Ovary (tissue), 9 donors: Measurements from ENCODE around the gene CPE. TPM values are rescaled to one million over a fixed set of nuclear protein-coding genes. Genes with fewer than 3 reads are reported as not detected.

Experiments
- DNase-seq, 5 donors: peaks; one replicate each; pipeline ENCODE4 v3.0.0-alpha.2; 2019 to 2020
- H3K27ac ChIP-seq, 2 donors: fragments of 200-600 bp; one replicate each; pipeline versions ENCODE4 v1.5.1 to v1.8.0; 2019 to 2022
- H3K27me3 ChIP-seq: fragments of 200-600 bp; one replicate; pipeline ENCODE4 v1.8.0; 2022
- H3K36me3 ChIP-seq: fragments of 200-600 bp; sonication (generic); one replicate; pipeline ENCODE4 v1.5.1; 2019
- H3K4me1 ChIP-seq: one replicate; pipeline ENCODE4 v1.8.1; 2013; ENCODE audit warnings: mild to moderate bottlenecking, moderate library complexity; ENCODE audit not compliant: insufficient read depth
- H3K4me3 ChIP-seq: fragments of 200-600 bp; sonication (generic); one replicate; pipeline ENCODE4 v1.5.1; 2017
- H3K9me3 ChIP-seq, 2 donors: fragments of 200-600 bp in 1 of 2; sonication (generic) in 1 of 2; one replicate each; pipeline versions ENCODE4 v1.5.1 to v1.8.1; 2013 to 2019; ENCODE audit warnings: mild to moderate bottlenecking in 1 of 2, moderate library complexity in 1 of 2
- CTCF ChIP-seq, 3 donors: fragments of 450-650 bp in 2 of 3; fragments of 200-600 bp in 1 of 3; IDR thresholded peaks; one replicate each; pipeline versions ENCODE4 v1.5.1 to v1.8.0; 2016 to 2022; ENCODE audit warnings: antibody characterized with exemption in 3 of 3, mild to moderate bottlenecking in 1 of 3
- EP300 ChIP-seq: sonication (generic); formaldehyde crosslinking; IDR thresholded peaks from one replicate; pipeline ENCODE4 v1.6.1; 2017; ENCODE audit warnings: antibody characterized with exemption
- POLR2A ChIP-seq: fragments of 450-650 bp; IDR thresholded peaks from one replicate; pipeline ENCODE4 v1.6.1; 2017; ENCODE audit warnings: antibody characterized with exemption, mild to moderate bottlenecking, moderate library complexity
- WGBS, 3 donors: extraction: QIAGEN DNeasy Blood & Tissue Kit in 1 of 3; methylation state at CpG; one replicate each; pipeline versions ENCODE4 v1.1.5 to v1.1.7; 2013 to 2017; 5-methylcytosine and 5-hydroxymethylcytosine counted together
- intact Hi-C, 4 donors: fragments of 100-400 bp; cut with DNase I; formaldehyde crosslinking; loops; one replicate each; pipeline versions ENCODE4 v1.11.0 to v1.15.1; 2022 to 2023
- polyA plus RNA-seq, 2 donors: library from polyadenylated mRNA; stranded (reverse); fragments of 200-250 nt in 1 of 2; fragments of 350-450 nt in 1 of 2; fragmentation: Illumina TruSeq in 1 of 2; extraction: RNeasy Lipid Tissue Mini Kit (QIAGEN cat#74804) in 1 of 2; gene quantifications; one replicate each; pipeline ENCODE4 v1.2.3, GENCODE V29; 2013 to 2014
- total RNA-seq, 7 donors: library from RNA; depleted of rRNA in 2 of 7; stranded (reverse); fragments of >200 nt in 2 of 7; fragmentation: NEBNext Ultra II Directional in 3 of 7; extraction: Animal tissue kit (Norgen Biotek cat#: 25700) in 3 of 7; gene quantifications; one replicate each; pipeline versions ENCODE4 v1.1.0 to v1.2.4, GENCODE V29; 2016 to 2023
- donor health status: DM: no; HTN: no; CAD: no; lungs with moderate emphysema.
- donor health status: DM: no; HTN: no; CAD: no.
- donor health status: Bipolar disorder and iron deficiency.
- donor health status: DM: yes; HTN: yes; CAD: no.
- donor health status: DM: no; HTN: no; CAD: no.
- donor health status: DM: yes; HTN: yes; CAD: no.

The CPE gene
- total and polyA plus RNA-seq, 9 donors = 19.9 to 207 (median 69.2) TPM

DNA sequence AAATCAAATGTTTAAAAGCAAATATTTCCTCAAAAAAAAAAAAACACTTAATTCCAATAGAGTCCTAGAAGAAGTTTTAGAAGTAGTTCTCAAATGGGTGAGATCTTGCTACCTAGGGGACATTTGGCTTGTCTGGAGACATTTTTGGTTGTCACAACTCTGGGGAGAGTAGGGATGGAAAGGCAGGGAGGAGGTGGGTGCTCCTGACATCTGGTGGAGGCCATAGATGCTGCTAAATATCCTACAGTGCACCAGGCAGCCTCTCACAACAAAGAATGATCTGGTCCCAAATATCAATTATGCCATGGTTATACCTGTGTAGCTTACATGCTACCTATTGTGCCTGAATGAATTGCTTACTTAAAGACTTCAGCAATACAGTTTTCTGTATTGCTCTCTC is 46.8 kb downstream of the CPE start:
- Histone ChIP-seq H3K4me3 (no peak overlapping the region), H3K4me1 (no peaks in the 10 kb centered on the region), H3K27me3 (no peaks in the 10 kb centered on the region), H3K27ac (no peak overlapping the region), H3K36me3 (no peaks in the 10 kb centered on the region), H3K9me3 (no peaks in the 10 kb centered on the region)
- DNase-seq = no peak
- intact Hi-C loops = no loop called here
- TF ChIP-seq EP300 (no peak), CTCF (IDR thresholded peaks at IDR 0.05) (no peak), POLR2A (no peak)

DNA sequence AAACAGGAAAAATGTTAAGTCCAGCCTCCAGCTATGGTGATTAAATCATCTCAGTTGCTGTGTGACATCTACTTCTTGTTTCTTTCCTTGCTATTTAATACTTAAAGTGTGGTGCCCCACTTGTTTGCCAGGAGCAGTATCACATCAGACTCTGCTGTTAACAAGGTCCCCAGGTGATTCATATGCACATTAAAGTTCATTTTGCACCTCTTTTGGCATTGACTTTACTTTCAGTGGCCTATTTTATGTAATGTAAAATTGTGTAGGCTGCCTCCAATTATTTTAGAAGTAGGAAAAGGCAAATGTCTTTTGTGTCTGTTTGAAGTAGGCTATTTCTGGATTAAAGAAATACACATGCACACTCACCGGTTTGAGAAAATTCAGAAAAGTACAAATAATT is 47.5 kb downstream of the CPE start:
- Histone ChIP-seq H3K4me3 (no peak overlapping the region), H3K9me3 (no peaks in the 10 kb centered on the region), H3K4me1 (no peaks in the 10 kb centered on the region), H3K36me3 (no peaks in the 10 kb centered on the region), H3K27me3 (no peaks in the 10 kb centered on the region), H3K27ac (no peak overlapping the region)
- TF ChIP-seq EP300 (no peak), CTCF (IDR thresholded peaks at IDR 0.05) (no peak), POLR2A (no peak)
- intact Hi-C loops = no loop called here
- WGBS, 3 donors = 82 to 92% (median 90%) methylated on average over 1 of the region's 1 CpG
- no peak for DNase-seq

DNA sequence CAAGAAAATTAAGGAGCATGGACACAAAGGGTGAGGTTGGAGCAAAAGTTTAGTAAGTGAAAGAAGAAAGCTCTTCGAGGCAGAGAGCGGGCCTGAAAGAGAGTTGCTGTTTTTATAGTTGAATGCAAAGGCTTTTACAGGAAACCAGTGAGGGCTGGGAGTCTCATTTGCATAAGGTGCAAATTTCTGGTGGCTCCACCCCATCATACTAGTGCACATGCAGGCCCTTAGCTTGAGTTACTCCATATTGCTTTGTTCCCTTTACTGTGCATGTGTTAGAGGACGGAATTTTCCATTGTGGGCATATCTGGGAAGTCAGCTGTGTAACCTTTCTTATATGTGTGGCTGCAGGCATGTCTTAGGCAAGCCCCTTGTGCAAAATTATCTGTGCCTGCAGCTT is 48.0 kb downstream of the CPE start:
- intact Hi-C loops = no loop called here
- no peak for DNase-seq
- WGBS, 3 donors = 67 to 94% (median 90%) methylated on average over 3 of the region's 3 CpGs
- no peaks in the 10 kb centered on the region for H3K4me1 ChIP-seq
- H3K27me3 ChIP-seq = no peaks in the 10 kb centered on the region
- no peak overlapping the region for H3K27ac ChIP-seq
- TF ChIP-seq CTCF (IDR thresholded peaks at IDR 0.05) (no peak), EP300 (no peak)
- H3K4me3 ChIP-seq = no peak overlapping the region
- no peaks in the 10 kb centered on the region for H3K36me3 ChIP-seq
- H3K9me3 ChIP-seq = no peaks in the 10 kb centered on the region

DNA sequence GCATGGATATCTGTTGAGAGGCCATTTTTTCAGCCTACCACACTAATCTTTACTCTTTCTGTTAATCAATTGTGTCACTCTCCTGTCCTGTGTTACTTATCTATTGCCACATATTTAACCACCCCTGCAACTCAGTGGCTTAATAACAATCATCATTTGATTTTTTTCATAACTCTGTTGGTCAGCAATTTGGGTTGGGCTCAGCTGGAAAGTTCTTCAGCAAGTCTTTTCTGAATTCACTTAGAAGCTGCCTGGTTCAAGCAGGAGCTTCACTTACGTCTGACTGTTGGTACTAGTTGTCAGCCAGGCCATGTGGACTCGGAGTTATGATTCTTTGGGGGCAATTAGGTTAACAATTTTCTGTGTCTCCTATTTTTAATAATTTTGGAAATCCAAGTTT is 50.1 kb downstream of the CPE start:
- TF ChIP-seq CTCF (IDR thresholded peaks at IDR 0.05) (no peak), POLR2A (no peak), EP300 (no peak)
- no peak for DNase-seq
- no peaks in the 10 kb centered on the region for H3K4me1 ChIP-seq
- no peak overlapping the region for H3K4me3 ChIP-seq
- H3K36me3 ChIP-seq = no peaks in the 10 kb centered on the region
- no peaks in the 10 kb centered on the region for H3K9me3 ChIP-seq
- no peaks in the 10 kb centered on the region for H3K27me3 ChIP-seq
- intact Hi-C loops = no loop called here
- 73 to 94% (median 87%) methylated on average over 2 of the region's 2 CpGs for WGBS, 3 donors
- no peak overlapping the region for H3K27ac ChIP-seq

- H3K27me3 ChIP-seq = no peaks in the 10 kb centered on the region
- no peaks in the 10 kb centered on the region for H3K4me1 ChIP-seq
- TF ChIP-seq CTCF (IDR thresholded peaks at IDR 0.05) (no peak), EP300 (no peak), POLR2A (no peak)
- H3K36me3 ChIP-seq = no peaks in the 10 kb centered on the region
- intact Hi-C loops = no loop called here
- no peaks in the 10 kb centered on the region for H3K9me3 ChIP-seq
- DNase-seq = no peak
- 92 to 97% (median 96%) methylated on average over 5 of the region's 5 CpGs for WGBS, 3 donors
- H3K4me3 ChIP-seq = no peak overlapping the region
- H3K27ac ChIP-seq = no peak overlapping the region
These were observed 54.7 kb downstream of the CPE start for GRCh38 chr4:165433529-165433928.
